MM.1S (cell line): ENCODE results near the gene LIAS.

Source experiments
- DNase-seq: peaks from one replicate; pipeline ENCODE4 v3.0.0-alpha.2; 2015
- H2AFZ ChIP-seq: fragments of 300-600 bp; sonication (generic); 2 replicates; pipeline ENCODE4 v1.6.0; 2016; ENCODE audit warnings: antibody characterized with exemption, low read length
- H3F3A ChIP-seq: fragments of 300-600 bp; sonication (generic); 2 replicates; pipeline ENCODE4 v1.6.1; 2016; ENCODE audit warnings: mild to moderate bottlenecking, antibody characterized with exemption, low read length, moderate library complexity, mixed read lengths; ENCODE audit not compliant: insufficient read depth
- H3K27ac ChIP-seq: fragments of 300-600 bp; sonication (generic); 2 replicates; pipeline ENCODE4 v1.5.1; 2016; ENCODE audit warnings: mild to moderate bottlenecking, low read length
- H3K27me3 ChIP-seq: fragments of 300-600 bp; sonication (generic); replicated peaks from 2 replicates; pipeline ENCODE4 v1.6.0; 2016; ENCODE audit warnings: low read length; ENCODE audit not compliant: insufficient read depth
- H3K36me3 ChIP-seq: fragments of 300-600 bp; sonication (generic); replicated peaks from 2 replicates; pipeline ENCODE4 v1.6.1; 2016; ENCODE audit warnings: mild to moderate bottlenecking, low read length, mixed read lengths; ENCODE audit not compliant: insufficient read depth
- H3K4me1 ChIP-seq: fragments of 300-600 bp; sonication (generic); 2 replicates; pipeline ENCODE4 v1.6.1; 2016; ENCODE audit warnings: low read length, mixed read lengths
- H3K4me2 ChIP-seq: fragments of 300-600 bp; sonication (generic); 2 replicates; pipeline ENCODE4 v1.6.0; 2016; ENCODE audit warnings: low read depth, low read length
- H3K4me3 ChIP-seq: fragments of 300-600 bp; sonication (generic); 2 replicates; pipeline ENCODE4 v1.5.1; 2016; ENCODE audit warnings: low read length, mixed read lengths
- H3K79me2 ChIP-seq: fragments of 300-600 bp; sonication (generic); 2 replicates; pipeline ENCODE4 v1.6.1; 2016; ENCODE audit warnings: mixed run types, low read length, mixed read lengths
- H3K9ac ChIP-seq: fragments of 300-600 bp; sonication (generic); 2 replicates; pipeline ENCODE4 v1.6.1; 2016; ENCODE audit warnings: low read length, mixed read lengths
- H3K9me2 ChIP-seq: fragments of 300-600 bp; sonication (generic); replicated peaks from 2 replicates; pipeline ENCODE4 v1.6.1; 2016; ENCODE audit warnings: mild to moderate bottlenecking, low read length, mixed read lengths; ENCODE audit not compliant: insufficient read depth
- H3K9me3 ChIP-seq: fragments of 300-600 bp; sonication (generic); replicated peaks from 2 replicates; pipeline ENCODE4 v1.6.1; 2016; ENCODE audit warnings: mild to moderate bottlenecking, low read length, mixed read lengths; ENCODE audit not compliant: insufficient read depth
- H4K20me1 ChIP-seq: fragments of 300-600 bp; sonication (generic); 2 replicates; pipeline ENCODE4 v1.6.1; 2016; ENCODE audit warnings: mild to moderate bottlenecking, low read length, moderate library complexity, mixed read lengths; ENCODE audit not compliant: insufficient read depth
- EZH2 ChIP-seq: fragments of 300-600 bp; sonication (generic); optimal IDR thresholded peaks from 2 replicates; pipeline ENCODE3; 2017; ENCODE audit warnings: low read depth, mild to moderate bottlenecking, antibody characterized with exemption, low read length, mixed read lengths
- EZH2phosphoT487 ChIP-seq: fragments of 300-600 bp; sonication (generic); IDR thresholded peaks from 2 replicates; pipeline ENCODE4 v1.6.1; 2018; ENCODE audit warnings: antibody characterized with exemption, low read length
- TF ChIP-seq, protein P1 (sequence below): fragments of 300-600 bp; sonication (generic); IDR thresholded peaks from 2 replicates; pipeline ENCODE4 v1.5.1; 2016; ENCODE audit warnings: antibody characterized with exemption, low read length, mixed read lengths

Gene LIAS

DNA sequence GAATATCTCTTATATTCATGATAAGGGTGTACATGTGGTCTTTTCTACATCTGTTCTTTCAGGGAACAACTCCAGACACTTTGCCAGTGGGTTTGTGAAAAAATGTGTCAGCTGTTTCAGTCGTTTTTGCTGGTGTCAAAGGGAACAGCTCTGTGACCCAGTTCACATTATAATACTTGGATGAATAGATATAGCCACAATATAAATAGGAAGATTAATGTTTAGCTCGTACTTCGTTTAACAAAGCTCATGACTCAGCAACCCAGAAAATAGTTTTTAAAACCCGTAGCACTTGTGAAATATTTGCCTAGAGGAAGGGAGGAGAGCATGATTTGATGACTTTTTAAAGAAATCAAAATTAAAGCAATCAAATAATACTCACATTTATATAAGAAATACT is 7.9 kb downstream of the LIAS start:
- Histone ChIP-seq H3K27me3 (no peaks in the 10 kb centered on the region), H3K4me1 (peaks cover 4% of the 10 kb centered on the region; the same call in 1 of the 2 replicates), H4K20me1 (no peaks in the 10 kb centered on the region), H3K36me3 (0 out of 2 replicates have a peak, but pooled peaks cover 3% of the 10 kb centered on the region), H3F3A (peaks cover 5% of the 10 kb centered on the region; the same call in 1 of the 2 replicates), H3K9me3 (no peaks in the 10 kb centered on the region), H2AFZ (no peak overlapping the region), H3K9me2 (no peaks in the 10 kb centered on the region), H3K4me2 (no peak overlapping the region), H3K27ac (no peak overlapping the region), H3K9ac (no peak overlapping the region), H3K4me3 (no peak overlapping the region), H3K79me2 (no peaks in the 10 kb centered on the region)
- TF ChIP-seq EZH2phosphoT487 (no peak), EZH2 (no peak)
- TF ChIP-seq, protein P1, sequence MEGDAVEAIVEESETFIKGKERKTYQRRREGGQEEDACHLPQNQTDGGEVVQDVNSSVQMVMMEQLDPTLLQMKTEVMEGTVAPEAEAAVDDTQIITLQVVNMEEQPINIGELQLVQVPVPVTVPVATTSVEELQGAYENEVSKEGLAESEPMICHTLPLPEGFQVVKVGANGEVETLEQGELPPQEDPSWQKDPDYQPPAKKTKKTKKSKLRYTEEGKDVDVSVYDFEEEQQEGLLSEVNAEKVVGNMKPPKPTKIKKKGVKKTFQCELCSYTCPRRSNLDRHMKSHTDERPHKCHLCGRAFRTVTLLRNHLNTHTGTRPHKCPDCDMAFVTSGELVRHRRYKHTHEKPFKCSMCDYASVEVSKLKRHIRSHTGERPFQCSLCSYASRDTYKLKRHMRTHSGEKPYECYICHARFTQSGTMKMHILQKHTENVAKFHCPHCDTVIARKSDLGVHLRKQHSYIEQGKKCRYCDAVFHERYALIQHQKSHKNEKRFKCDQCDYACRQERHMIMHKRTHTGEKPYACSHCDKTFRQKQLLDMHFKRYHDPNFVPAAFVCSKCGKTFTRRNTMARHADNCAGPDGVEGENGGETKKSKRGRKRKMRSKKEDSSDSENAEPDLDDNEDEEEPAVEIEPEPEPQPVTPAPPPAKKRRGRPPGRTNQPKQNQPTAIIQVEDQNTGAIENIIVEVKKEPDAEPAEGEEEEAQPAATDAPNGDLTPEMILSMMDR = no peak
- DNase-seq = no peak

DNA sequence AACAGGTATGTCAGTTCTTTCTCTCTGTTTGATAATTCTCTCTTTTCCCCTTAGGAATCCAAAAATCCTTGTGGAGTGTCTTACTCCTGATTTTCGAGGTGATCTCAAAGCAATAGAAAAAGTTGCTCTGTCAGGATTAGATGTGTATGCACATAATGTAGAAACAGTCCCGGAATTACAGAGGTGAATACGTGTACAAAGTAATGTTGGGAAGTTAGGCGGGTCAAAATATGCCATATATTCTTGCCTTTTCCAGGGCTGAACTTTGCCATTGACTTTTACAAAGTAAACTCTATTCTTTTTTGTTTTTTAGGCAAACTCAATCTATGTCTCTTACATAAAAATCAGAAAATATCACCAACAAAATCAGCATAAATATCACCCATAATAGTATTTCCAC is 8.6 kb downstream of the LIAS start:
- Histone ChIP-seq H3K4me2 (no peak overlapping the region), H3K79me2 (no peaks in the 10 kb centered on the region), H3K27me3 (no peaks in the 10 kb centered on the region), H3F3A (peaks cover 5% of the 10 kb centered on the region; the same call in 1 of the 2 replicates), H3K9ac (no peak overlapping the region), H2AFZ (no peak overlapping the region), H3K9me3 (no peaks in the 10 kb centered on the region), H3K36me3 (peaks cover 3% of the 10 kb centered on the region; the same call in 1 of the 2 replicates), H3K4me3 (no peak overlapping the region), H4K20me1 (no peaks in the 10 kb centered on the region), H3K27ac (no peak overlapping the region), H3K9me2 (no peaks in the 10 kb centered on the region), H3K4me1 (peaks cover 4% of the 10 kb centered on the region; the same call in 1 of the 2 replicates)
- no peak for TF ChIP-seq EZH2
- no peak for DNase-seq

DNA sequence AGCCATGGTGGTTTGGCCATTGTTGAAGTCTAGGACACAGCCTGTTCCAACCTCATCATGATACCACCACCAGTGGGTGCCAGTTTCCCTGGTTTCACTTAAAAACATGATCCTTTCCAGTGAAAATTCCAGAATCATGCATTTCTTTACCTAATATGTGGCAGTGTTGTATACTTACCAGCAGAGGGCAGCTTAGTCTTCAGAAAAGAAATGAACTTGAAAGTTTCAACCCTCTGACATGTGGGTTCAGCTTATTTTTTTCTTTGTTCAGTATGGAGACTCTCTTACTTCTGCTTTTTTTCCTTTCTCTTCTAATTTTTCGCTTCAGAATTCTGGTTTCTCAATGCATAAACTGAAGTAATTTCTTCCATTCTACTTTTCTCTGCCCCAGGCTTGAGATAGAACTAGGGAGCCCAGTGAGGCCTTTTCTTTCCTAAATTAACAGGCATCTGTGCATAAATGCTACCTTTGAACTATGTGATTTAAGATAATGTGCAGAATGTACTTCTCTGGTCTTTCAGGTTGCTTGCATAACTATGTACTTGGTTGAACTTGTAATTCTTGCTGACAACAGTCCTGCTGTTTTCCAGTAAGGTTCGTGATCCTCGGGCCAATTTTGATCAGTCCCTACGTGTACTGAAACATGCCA is 10.7 kb downstream of the LIAS start:
- peak overlapping the region; percentile 20; the same call in 1 of the 2 replicates for H3K4me2 ChIP-seq

More for the DNA sequence above, 10.7 kb downstream of the LIAS start:
- TF ChIP-seq, protein P1 = peak; percentile 81
- TF ChIP-seq EZH2 = no peak
- DNase-seq = peak; percentile 76
- no peak overlapping the region for H3K9ac ChIP-seq
- H3K27ac ChIP-seq = peak overlapping the region; percentile 9; the same call in 1 of the 2 replicates
- H3K79me2 ChIP-seq = no peaks in the 10 kb centered on the region
- H3K27me3 ChIP-seq = no peaks in the 10 kb centered on the region
- H2AFZ ChIP-seq = no peak overlapping the region
- H3K4me1 ChIP-seq = peaks cover 4% of the 10 kb centered on the region; the same call in 1 of the 2 replicates
- no peaks in the 10 kb centered on the region for H3K9me2 ChIP-seq
- H3K36me3 ChIP-seq = peaks cover 3% of the 10 kb centered on the region; the same call in 1 of the 2 replicates
- H3K4me3 ChIP-seq = no peak overlapping the region
- no peaks in the 10 kb centered on the region for H3K9me3 ChIP-seq
- H4K20me1 ChIP-seq = no peaks in the 10 kb centered on the region
- peaks cover 5% of the 10 kb centered on the region; the same call in 1 of the 2 replicates for H3F3A ChIP-seq
